Activated naive CD4-positive, alpha-beta T cell treated with anti-CD3 and anti-CD28 coated beads, Interleukin-2, amount 50 U/mL, for 16 hours (primary cell): Measurements from ENCODE around the gene CIZ1.

ENCODE experiments used
- DNase-seq: peaks from one replicate; pipeline ENCODE4 v3.0.0-alpha.2; 2020

Gene CIZ1

GRCh38 chr9:128211981-128212281, 20.6 kb upstream of the CIZ1 start:
- no peak for DNase-seq

DNA sequence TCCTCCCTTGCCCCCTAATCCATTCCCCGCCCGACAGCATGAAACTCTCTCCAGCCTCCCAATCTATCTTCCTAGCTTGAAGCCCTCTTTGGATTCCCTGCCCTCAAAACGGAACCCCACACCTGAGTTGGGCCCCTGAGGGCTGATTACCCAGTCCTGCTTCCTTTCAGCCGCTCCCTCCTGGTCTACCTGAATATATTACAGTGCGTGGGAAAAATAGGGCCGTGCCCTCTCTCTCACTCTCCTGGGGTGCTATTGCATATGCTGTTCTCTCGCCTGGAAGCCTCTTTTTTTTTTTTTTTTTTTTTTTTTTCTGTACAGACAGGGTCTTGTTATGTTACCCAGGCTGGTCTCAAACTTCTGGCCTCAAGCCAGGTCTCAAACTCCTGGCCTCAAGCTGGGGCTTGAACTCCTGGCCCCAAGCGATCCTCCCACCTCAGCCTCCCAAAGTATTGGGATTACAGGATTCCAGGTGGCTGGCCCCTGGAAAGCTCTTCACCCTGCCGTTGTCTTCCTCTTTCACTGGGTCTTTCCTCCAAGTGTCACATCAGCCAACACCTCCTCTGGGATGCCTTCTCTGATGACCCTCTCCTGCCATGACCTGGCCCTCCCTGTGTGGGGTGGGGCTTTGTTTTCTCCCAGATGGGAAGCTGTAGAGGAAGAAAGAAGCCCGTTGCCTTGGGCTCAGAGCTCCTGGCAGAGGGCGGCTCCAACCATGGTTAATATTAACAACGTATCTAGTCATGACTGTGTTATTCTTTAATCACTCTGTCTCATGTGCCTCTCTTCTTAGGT, 20.0 kb upstream of the CIZ1 start:
- no peak for DNase-seq

- no peak for DNase-seq
Observed at GRCh38 chr9:128208946-128209669, 17.7 kb upstream of the CIZ1 start.

DNA sequence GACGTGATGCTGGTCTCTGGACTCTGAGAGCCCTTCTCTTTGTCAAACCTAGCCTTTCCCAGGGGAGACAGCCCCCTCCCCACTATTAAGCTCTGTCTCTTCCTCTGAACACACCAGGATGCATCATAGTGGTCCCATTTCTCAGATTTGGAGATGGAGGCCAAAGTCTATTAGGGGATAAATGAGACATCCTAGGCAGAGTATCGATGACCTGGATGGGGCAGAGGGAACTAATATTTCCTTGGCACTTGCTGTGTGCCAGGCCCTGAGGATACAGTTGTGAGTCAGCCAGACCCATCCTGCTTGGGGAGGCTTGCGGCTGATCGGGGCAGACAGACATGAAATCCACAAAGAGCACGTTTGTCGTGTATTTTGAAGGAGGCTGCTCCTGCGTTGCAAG, 17.0 kb upstream of the CIZ1 start:
- DNase-seq = no peak

DNA sequence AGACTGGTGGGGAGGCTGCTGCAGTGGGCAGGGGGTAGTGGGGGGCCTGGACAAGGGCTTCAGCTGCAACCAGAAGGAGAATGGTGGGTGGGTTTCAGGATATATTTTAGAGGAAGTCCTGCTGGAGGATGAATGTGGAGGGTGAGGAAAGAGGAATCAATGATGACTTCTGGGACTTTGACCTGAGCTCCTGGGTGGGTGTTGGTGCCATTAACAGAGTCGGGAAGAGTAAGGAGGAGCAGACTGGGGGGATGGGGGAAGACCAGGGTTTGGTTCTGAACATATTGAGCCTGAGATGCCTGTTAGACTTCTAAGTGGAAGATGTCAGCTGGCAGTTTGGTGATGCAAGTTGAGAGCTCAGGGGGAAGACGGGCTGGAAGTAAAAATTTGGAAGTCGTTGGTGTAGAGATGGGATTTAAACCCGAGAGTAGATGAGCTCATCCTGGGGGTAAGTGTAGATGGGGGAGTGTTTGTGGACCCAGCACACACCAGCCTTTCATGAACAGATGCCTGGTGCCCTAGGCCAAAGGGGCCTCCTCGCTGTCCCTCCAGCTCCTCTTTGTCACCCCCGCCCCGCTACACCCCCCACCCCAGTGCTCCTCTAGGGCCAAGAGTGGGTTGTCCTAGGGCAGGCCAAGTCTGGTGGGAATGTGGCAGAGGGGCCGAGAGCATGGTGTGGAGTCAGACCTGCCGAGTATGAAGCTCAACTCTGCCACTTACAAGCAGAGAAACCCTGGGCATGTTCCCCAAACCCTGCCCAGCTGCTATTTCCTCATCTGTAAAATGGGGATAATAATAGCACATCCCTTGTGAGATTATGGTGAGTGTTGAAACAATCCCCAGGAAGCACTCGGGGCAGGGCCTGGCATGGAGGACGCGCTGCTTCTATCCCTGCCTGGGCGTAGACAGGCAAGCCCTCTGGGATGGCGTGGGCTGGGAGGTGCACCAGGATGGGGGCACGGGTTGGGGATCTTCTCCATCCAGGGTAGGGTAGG, 15.8 kb upstream of the CIZ1 start:
- DNase-seq = no peak

DNA sequence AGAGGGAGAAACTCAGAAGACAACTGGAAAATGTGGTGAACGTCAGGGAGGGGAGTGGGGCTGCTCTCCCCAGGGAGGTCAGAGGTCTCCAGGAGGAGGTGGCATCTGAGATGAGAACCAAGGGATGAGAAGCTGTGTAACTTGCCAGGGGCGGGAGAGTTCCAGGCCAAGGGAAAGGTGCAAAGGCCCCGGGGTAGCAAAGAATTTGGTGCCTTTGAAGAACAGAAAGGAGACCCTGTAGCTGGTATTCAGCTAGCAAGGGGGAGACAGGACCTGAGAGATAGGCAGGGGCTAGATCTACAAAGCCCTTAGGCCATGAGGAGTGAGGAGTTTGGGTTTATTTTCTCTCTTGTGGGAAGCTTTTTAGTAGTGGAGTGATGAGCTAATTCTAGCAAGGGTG, 15.1 kb upstream of the CIZ1 start:
- no peak for DNase-seq

DNA sequence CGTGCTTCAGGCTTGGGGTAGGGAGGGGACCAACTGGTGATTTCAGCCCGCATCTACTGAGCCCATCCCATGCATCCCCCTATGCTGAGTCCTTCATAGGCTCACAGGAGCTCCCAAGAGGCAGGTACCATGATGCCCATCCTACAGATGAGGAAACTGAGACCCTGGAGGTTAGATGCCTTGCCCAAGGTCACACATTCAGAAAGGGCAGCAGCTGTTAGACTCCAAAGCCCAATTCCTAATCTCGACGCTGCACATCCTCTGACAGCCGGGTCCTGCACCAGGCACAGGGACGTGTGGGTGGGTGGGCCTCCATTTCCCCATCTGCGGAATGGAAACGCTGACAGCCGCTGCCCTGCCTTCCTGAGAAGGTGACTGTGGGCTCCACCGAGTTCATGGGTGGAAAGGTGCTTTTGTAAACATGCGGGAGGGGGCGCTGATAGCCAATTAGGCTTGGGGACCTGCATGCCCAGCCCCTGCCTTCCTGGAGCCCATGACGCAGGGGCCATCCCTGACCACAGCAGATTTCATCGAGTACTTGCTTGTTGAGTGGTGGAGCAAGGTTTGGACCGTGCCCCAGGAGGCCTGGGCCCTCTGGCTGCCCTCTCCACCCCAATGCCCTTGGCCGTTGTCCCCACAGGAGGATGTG, 14.0 kb upstream of the CIZ1 start:
- DNase-seq = no peak

GRCh38 chr9:128204858-128205257, 13.5 kb upstream of the CIZ1 start:
- DNase-seq = no peak

DNA sequence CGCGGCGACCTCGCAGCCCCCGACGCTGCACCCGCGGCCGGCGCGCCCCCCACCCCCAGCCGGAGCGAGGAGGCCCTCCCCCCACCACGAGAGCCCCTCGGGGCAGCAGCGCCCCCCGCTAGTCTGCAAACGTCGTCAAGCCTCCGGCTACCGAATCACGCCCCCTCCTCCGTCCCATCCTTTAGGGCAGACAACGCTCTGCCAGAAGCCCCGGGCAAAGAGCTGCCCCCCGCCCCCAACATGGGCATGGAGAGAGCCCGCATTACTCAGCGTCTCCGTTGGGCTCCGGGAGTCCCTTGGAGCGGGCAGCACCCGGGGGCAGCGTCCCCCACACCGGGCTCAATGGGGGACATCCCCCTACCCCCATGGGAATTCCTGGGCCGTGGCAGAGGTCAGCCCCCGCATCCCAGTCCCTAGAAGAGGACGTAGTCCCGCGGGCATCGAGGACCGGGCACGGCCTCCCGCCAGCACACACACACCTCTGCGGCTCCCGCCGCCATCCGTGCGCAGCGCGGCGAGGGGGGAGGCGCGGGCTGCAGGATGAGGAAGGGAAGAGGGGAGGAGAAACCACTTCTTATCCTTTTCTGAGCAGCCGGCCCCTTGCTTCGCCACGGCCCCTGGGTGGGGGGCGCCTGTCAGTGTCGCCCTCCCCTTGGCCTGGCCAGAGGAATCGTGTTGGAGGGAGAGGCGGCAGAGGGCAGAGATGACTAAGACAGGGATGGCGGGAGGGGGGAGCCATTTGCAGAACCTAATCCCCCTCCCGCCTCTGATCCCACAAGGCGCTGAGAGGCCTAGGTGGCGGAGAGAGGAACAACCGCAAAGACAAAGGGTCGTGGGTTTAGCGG, 12.6 kb upstream of the CIZ1 start:
- DNase-seq = no peak

- peak; percentile 70 for DNase-seq
Observed at GRCh38 chr9:128203024-128203706, 11.8 kb upstream of the CIZ1 start, which contains the start of gene DNM1. Gene DNM1 (plus strand): TSS chr9:128203379. CDS start chr9:128203471, 92 bp downstream.

DNA sequence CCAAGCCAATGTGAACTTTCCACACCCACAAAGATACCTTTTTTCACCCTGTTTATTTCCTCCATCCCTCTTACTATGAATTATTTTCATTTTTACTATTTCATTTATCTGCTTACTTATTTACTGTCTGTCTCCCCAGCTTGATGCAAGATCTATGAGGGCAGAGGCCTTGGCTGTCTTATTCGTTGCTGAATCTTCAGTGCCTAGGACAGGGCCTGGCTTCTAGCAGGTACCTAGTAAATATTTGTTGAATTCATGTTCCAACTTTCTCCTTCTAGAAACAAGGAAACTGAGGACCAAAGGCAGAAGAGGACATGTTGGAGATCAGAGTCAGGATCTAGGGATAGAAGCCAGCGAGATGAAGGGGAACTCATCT, 11.3 kb upstream of the CIZ1 start:
- no peak for DNase-seq

GRCh38 chr9:128201441-128202369, 10.3 kb upstream of the CIZ1 start:
- DNase-seq = no peak

- DNase-seq = no peak
Observed at GRCh38 chr9:128193469-128194096, 2.2 kb upstream of the CIZ1 start.

- no peak for DNase-seq
Observed at GRCh38 chr9:128192601-128193371, 1.4 kb upstream of the CIZ1 start.

DNA sequence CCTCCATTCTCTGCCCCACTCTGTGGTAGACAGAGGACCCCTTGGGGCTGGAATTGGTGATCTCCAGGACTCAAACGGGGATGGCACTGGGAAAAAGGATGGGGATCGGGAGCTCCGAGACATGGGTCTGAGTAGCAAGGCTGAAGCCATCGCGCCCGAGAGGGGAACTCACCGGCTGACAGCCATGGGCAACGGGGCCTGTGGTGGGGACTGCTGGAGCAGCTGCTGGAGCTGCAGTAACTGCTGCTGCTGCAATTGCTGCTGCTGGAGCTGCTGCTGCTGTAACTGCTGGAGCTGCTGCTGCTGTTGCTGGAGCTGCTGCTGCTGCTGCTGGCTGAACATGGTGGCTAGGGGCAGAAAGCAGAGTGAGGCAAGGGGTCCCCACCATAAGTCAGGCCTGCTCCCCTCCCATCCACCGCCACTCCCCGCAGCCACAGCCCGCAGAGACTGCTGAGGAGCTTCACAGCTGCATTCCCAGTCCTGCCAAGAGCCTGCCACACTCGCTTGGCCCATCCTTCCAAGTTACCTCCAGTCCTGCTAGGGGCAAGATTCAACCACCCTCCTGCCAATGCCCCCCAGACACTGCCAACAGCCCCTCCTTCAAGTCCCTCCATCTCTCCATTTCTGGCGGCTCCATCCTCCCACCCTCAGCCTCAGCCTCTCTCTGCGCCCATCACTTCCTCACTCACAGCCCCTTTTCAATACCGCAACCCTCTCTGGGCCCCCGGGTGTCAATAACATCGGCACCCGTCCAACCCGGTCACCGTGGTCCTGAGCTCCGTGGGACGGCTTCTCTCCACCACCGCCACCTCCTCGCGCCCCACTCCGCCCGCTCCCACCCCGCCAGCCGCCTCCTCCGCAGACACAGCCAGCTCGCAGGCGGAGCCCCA, 611 bp downstream of the CIZ1 start:
- DNase-seq = no peak

GRCh38 chr9:128190013-128190412, 1.4 kb downstream of the CIZ1 start:
- no peak for DNase-seq

DNA sequence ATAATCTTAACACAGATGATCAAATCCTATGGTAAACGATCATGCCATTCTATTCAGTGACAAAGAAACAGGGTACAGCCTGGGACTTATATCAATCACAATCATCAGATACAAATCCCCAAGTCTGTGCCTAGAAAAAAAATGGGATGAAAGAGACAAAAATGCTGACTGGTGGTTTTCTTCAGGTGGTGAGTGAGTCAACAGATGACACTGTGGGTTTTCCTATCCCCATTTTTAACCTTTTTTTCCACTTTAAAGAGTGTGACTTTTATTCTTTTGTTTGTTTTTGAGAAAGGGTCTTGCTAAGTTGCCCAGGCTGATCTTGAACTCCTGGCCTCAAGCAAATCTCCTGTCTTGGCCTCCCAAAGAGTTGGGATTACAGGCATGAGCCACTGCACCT, 3.2 kb downstream of the CIZ1 start:
- DNase-seq = no peak

- DNase-seq = no peak
Observed at GRCh38 chr9:128187361-128187760, 4.0 kb downstream of the CIZ1 start.
